Activated CD8-positive, alpha-beta T cell treated with anti-CD3 and anti-CD28 coated beads for 36 hours (primary cell): ENCODE results near the gene NFYC. TPM values are rescaled to one million over a fixed set of nuclear protein-coding genes. Genes with fewer than 3 reads are reported as not detected.

ENCODE experiments used
- ATAC-seq: fragments of 200-7000 bp; cut with Tn5 transposase; one replicate; pipeline ENCODE4 v1.10.0; 2021; ENCODE audit warnings: mild to moderate bottlenecking, moderate library complexity
- CTCF ChIA-PET: fragments of 350-600 bp; sonication (Branson Sonifier 250); formaldehyde crosslinking; loops from one replicate; lab custom pipeline; 2021; ENCODE audit warnings: antibody characterized with exemption; lab: Charles Lee
- POLR2A ChIA-PET: fragments of 350-600 bp; sonication (Branson Sonifier 250); formaldehyde crosslinking; loops from one replicate; lab custom pipeline; 2021; ENCODE audit warnings: antibody characterized with exemption; lab: Charles Lee
- DNase-seq: peaks from one replicate; pipeline ENCODE4 v3.0.0-alpha.2; 2020
- H3K27ac Mint-ChIP-seq: one replicate; pipeline ENCODE4 v1.8.0; 2021; ENCODE audit warnings: mild to moderate bottlenecking, mixed read lengths
- H3K27me3 Mint-ChIP-seq: one replicate; pipeline ENCODE4 v1.8.0; 2021; ENCODE audit warnings: mixed read lengths
- H3K36me3 Mint-ChIP-seq: one replicate; pipeline ENCODE4 v1.8.0; 2021; ENCODE audit warnings: low read depth, mixed read lengths
- H3K4me1 Mint-ChIP-seq: one replicate; pipeline ENCODE4 v1.8.0; 2021; ENCODE audit warnings: low read depth, mixed read lengths
- H3K4me3 Mint-ChIP-seq: one replicate; pipeline ENCODE4 v1.8.0; 2021; ENCODE audit warnings: mild to moderate bottlenecking, moderate library complexity, mixed read lengths
- H3K9me3 Mint-ChIP-seq: one replicate; pipeline ENCODE4 v1.8.0; 2021; ENCODE audit warnings: mixed read lengths
- intact Hi-C: fragments of 100-400 bp; cut with micrococcal nuclease; formaldehyde crosslinking; loops from one replicate; pipeline ENCODE4 v1.10.0; 2022
- total RNA-seq, 2 experiments: library from RNA; stranded (reverse); gene quantifications; one replicate each; pipeline ENCODE4 v1.2.3, GENCODE V29; 2021
- TF ChIP-seq, protein P1 (sequence below): fragments of 200-600 bp; IDR thresholded peaks from one replicate; pipeline ENCODE4 v1.8.0; 2022; ENCODE audit warnings: antibody characterized with exemption, mild to moderate bottlenecking

Gene NFYC
- total RNA-seq, 2 experiments from 2014 or later, result 45.6 to 53.8 TPM

DNA sequence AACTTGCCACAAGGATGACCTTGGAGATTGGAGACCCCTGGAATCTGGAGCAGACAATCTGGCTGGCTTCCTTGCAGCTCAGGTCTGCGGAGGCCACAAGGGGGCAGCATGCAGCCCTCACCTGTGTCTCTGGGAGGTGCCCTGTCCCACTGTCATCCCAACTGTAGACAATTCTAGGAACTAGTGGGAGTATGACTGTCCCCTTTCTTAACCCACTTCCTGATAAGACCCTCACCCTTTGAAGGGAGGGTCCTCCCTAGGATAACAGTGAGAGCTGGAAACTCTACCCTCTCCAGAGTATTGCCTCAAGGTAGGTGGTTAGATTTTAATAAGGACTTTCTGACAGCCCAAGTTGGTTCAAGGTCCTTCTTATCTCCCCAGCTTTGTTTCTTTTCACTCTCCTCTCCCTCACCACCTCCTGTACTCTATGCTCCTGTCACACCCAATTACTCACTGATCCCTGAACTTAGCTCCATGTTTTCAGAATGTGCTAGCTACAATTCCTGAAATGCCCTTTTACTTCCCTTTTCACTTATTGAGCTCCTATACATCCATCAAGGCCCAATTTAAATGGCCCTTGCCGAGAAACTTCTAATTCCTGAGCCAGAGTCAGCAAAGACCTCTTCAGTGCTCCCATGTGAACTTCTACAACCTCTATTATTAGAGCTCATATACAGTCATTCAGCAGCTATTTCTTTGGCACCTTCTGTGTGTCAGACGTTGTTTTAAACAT is 82.9 kb downstream of the NFYC start:
- H3K4me3 Mint-ChIP-seq, result no peak overlapping the region
- DNase-seq (peak; percentile 82), ATAC-seq (peak; percentile 87)
- H3K36me3 Mint-ChIP-seq, result peaks cover 27% of the 10 kb centered on the region
- POLR2A ChIA-PET, result interaction anchor here (0.8 to 2.9 kb wide), 9 partner anchors 9 to 88 kb away, joined by 3 to 12 read pairs (median 6); partner anchors contain the start of genes CITED4, KCNQ4 and NFYC
- CTCF ChIA-PET, result interaction anchor here (0.7 to 11.6 kb wide), 52 partner anchors 8 to 188 kb away, joined by 3 to 169 read pairs (median 6); partner anchors contain the start of genes CITED4 and NFYC
- H3K27me3 Mint-ChIP-seq, result no peaks in the 10 kb centered on the region
- TF ChIP-seq, protein P1, sequence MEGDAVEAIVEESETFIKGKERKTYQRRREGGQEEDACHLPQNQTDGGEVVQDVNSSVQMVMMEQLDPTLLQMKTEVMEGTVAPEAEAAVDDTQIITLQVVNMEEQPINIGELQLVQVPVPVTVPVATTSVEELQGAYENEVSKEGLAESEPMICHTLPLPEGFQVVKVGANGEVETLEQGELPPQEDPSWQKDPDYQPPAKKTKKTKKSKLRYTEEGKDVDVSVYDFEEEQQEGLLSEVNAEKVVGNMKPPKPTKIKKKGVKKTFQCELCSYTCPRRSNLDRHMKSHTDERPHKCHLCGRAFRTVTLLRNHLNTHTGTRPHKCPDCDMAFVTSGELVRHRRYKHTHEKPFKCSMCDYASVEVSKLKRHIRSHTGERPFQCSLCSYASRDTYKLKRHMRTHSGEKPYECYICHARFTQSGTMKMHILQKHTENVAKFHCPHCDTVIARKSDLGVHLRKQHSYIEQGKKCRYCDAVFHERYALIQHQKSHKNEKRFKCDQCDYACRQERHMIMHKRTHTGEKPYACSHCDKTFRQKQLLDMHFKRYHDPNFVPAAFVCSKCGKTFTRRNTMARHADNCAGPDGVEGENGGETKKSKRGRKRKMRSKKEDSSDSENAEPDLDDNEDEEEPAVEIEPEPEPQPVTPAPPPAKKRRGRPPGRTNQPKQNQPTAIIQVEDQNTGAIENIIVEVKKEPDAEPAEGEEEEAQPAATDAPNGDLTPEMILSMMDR, result peak; percentile 87
- H3K4me1 Mint-ChIP-seq, result peaks cover 3% of the 10 kb centered on the region
- H3K27ac Mint-ChIP-seq, result peak overlapping the region; percentile 39
- H3K9me3 Mint-ChIP-seq, result peaks cover 2% of the 10 kb centered on the region
- intact Hi-C loops, result loop anchor here (2.0 to 5.0 kb wide), 2 partner anchors 76 to 178 kb away; no protein-coding TSS in a partner anchor

DNA sequence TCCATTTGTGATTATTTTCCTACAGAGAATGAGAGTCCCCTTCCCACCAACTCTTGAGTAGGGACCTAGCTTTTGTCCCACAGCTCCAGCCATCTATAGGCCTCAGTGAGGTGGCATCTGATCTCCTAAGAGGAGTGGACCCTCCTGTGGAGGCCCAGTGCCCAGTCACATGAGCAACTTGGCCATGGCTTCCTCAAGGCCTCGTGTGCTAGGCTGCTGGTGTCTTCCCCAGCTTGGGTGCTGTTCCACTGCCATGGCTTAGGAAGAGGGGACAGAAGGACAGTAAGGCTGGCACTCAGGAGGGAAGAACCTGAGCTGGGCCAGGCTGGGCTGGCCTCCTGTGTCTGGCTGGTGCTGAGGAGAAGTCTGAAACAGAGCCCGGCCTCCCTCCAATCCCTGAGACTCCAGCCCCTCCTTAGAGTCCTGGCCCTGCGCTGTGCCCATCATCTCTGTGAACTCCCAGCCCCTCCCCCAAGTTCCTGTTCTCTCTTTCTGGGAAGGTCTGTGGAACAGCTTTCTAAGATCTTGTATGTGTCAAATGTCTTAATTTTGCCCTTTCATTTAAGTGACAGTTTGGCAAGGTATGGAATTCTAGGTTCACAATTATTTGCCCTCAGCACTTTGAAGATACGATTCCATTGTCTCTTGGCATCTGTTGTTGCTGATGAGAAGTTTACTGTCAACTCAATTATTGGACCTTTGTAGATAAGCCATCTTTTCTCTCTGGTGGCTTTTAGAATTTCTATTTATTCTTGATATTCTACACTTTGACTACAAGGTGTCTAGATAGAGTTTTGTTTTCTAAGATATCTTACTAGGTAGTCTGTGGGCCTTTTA is 85.0 kb downstream of the NFYC start:
- no peaks in the 10 kb centered on the region for H3K27me3 Mint-ChIP-seq
- no peak overlapping the region for H3K27ac Mint-ChIP-seq
- no peak overlapping the region for H3K4me3 Mint-ChIP-seq
- ChIA-PET CTCF (interaction anchor here (0.8 to 11.6 kb wide), 12 partner anchors 12 to 179 kb away, joined by 3 to 169 read pairs (median 15); no protein-coding TSS in a partner anchor), POLR2A (interaction anchor here (1.4 to 2.5 kb wide), 2 partner anchors 11 to 203 kb away, joined by 3 to 12 read pairs; partner anchors contain the start of gene CTPS1)
- H3K4me1 Mint-ChIP-seq, result peaks cover 3% of the 10 kb centered on the region
- TF ChIP-seq, protein P1, result no peak
- intact Hi-C loops, result no loop called here
- DNase-seq, result no peak
- H3K36me3 Mint-ChIP-seq, result peaks cover 12% of the 10 kb centered on the region
- peaks cover 2% of the 10 kb centered on the region for H3K9me3 Mint-ChIP-seq
- no peak for ATAC-seq

DNA sequence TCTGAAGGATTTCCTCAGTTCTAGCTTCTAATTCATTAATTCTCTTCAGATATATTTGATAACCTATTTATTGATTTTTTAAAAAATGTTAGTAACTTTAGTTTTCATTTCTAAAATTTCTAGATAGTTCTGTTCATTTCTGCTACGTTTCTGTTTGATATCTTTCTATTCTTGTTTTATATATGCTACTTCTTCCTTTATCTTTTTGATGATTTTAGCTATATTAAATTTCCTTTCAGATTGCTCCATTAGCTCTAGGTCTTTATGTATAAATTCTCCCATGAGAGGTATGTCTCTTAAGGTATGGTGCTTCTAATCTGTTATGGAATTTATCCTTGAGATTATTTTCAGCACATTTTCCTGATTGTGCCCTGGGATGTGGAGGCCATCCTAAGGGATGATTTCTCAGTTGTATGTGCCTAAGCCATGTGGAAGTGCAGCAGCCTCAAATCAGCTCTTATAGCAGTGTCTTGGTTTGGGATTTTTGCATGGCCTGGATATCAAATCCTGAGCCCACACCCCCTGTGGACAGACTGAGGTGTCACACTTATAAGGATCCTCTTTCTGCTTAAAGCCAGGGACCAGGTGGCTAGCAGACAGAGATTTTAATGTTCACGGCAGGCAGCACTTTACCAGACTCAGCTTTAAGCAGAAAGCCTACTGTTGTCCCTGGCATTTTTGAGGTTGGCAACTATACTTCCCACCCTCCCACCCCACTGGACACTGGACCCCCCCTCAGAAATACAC is 85.9 kb downstream of the NFYC start:
- CTCF ChIA-PET, result interaction anchor here (0.8 to 11.6 kb wide), 8 partner anchors 11 to 175 kb away, joined by 3 to 169 read pairs (median 4); no protein-coding TSS in a partner anchor
- intact Hi-C loops, result no loop called here
- Mint-ChIP-seq H3K4me3 (no peak overlapping the region), H3K36me3 (peaks cover 12% of the 10 kb centered on the region), H3K27me3 (peaks cover 6% of the 10 kb centered on the region), H3K9me3 (peaks cover 2% of the 10 kb centered on the region), H3K27ac (no peak overlapping the region), H3K4me1 (peaks cover 3% of the 10 kb centered on the region)
- ATAC-seq (no peak), DNase-seq (no peak)
- TF ChIP-seq, protein P1, result no peak
- POLR2A ChIA-PET, result interaction anchor here (1.4 kb wide), 1 partner anchor 202 kb away, joined by 3 read pairs; the partner anchor contains the start of gene CTPS1

DNA sequence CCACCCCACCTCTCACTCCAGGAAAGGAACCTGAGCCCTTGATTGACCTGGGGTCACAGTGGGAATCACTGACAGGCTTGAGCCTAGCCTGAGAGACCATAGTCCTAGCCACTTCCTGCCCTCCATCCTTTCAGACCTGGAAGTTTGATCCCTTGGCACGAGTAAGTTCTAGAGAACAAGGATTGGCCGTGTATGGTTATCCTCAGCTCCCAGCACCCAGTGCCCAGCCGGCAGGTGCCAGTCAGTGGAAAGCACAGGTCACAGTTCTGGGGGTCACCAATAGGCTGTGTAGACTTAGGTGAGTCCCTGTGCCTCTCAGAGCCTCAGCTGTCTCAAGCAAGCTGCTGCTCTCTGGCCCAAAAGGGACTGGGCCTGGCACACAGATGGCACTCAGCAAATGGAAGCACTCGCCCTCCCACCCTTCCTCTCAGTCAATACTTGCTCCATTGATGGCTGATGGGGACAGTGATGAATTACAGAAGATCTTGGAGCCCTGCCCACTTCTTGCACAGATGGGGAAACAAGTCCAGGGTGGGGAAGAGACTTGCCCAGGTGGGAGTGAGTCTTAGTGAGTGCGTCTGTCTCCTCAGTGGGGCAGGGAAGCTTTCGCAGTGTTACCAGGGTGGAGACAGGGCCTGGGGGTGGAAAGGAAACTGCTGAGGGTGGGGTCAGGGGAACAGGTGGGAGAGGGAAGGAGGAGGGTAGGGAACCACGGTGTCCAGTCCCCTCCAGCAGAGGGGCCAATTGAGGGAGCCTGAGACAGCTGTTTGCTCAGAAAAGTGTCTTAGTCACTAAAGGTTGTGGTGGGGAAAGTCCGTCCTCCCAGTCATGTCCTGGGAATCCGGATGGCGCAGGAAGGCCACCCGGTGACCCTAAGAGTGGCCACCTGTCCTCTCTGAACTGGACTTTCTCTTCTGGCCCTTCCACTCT is 89.4 kb downstream of the NFYC start:
- ATAC-seq (no peak), DNase-seq (no peak)
- no peak overlapping the region for H3K4me3 Mint-ChIP-seq
- POLR2A ChIA-PET, result interaction anchor here (1.0 to 1.3 kb wide), 2 partner anchors 30 to 90 kb away, joined by 3 read pairs; partner anchors contain the start of gene NFYC
- intact Hi-C loops, result no loop called here
- H3K36me3 Mint-ChIP-seq, result peaks cover 10% of the 10 kb centered on the region
- CTCF ChIA-PET, result interaction anchor here (0.7 to 11.6 kb wide), 6 partner anchors 8 to 172 kb away, joined by 3 to 169 read pairs (median 4); no protein-coding TSS in a partner anchor
- H3K9me3 Mint-ChIP-seq, result peaks cover 2% of the 10 kb centered on the region
- H3K27me3 Mint-ChIP-seq, result peaks cover 26% of the 10 kb centered on the region
- no peak overlapping the region for H3K27ac Mint-ChIP-seq
- TF ChIP-seq, protein P1, result no peak
- H3K4me1 Mint-ChIP-seq, result peaks cover 7% of the 10 kb centered on the region
